Subcutaneous adipose tissue (tissue), 4 donors: Measurements from ENCODE around the gene MACROD1. TPM values are rescaled to one million over a fixed set of nuclear protein-coding genes. Genes with fewer than 3 reads are reported as not detected.

ENCODE experiments used
- CTCF ChIP-seq: fragments of 450-650 bp; IDR thresholded peaks from one replicate; pipeline ENCODE4 v1.5.1; 2016; ENCODE audit warnings: low read depth, mild to moderate bottlenecking, control low read depth, antibody characterized with exemption, moderate library complexity
- total RNA-seq, 4 donors: library from RNA; depleted of rRNA; stranded (reverse); fragments of >200 nt; gene quantifications; one replicate each; pipeline ENCODE4 v1.1.0, GENCODE V29; 2016

The MACROD1 gene
- total RNA-seq, 4 donors from 2014 or later: 8.0 to 24.0 (median 19.8) TPM

- no peak for TF ChIP-seq CTCF
Observed at GRCh38 chr11:64021757-64022093, 144.2 kb downstream of the MACROD1 start.

DNA sequence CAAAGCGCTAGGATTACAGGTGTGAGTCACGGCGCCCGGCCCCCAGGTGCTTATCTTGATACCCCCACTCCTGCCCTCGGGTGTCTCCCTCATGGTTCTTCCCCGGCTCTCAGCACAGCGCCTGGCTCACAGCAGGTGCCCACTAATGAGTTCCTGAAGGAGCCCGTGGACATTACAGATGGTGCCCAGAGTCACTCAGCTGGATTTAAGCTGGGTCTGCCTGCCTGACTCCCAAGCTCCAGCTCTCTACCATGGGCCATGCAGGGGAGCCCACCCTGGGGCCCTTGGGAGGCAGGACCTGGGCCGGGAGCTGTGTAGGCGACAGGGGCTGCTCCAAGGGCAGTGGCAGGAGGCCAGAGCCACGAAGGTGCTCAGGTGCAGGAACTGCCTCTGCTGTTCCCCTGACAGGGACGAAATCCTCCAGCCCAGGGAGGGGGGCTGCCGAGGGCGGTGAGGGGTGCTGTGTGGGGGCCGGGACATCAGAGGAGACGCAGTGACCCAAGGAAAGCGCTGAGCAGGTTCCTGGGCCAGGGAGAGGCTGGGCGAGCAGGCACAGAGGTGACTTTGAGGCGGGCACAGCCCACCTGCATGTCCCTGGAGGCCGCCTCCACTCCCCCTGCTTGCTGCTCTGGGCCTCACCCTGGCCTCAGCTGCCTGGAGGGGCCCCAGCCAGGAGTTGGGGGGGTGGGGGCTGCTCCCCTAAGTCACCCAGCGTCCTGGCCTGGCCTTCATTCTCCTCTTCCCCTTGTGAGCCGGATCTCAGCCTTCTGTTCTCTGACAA is 144.7 kb downstream of the MACROD1 start:
- no peak for TF ChIP-seq CTCF

DNA sequence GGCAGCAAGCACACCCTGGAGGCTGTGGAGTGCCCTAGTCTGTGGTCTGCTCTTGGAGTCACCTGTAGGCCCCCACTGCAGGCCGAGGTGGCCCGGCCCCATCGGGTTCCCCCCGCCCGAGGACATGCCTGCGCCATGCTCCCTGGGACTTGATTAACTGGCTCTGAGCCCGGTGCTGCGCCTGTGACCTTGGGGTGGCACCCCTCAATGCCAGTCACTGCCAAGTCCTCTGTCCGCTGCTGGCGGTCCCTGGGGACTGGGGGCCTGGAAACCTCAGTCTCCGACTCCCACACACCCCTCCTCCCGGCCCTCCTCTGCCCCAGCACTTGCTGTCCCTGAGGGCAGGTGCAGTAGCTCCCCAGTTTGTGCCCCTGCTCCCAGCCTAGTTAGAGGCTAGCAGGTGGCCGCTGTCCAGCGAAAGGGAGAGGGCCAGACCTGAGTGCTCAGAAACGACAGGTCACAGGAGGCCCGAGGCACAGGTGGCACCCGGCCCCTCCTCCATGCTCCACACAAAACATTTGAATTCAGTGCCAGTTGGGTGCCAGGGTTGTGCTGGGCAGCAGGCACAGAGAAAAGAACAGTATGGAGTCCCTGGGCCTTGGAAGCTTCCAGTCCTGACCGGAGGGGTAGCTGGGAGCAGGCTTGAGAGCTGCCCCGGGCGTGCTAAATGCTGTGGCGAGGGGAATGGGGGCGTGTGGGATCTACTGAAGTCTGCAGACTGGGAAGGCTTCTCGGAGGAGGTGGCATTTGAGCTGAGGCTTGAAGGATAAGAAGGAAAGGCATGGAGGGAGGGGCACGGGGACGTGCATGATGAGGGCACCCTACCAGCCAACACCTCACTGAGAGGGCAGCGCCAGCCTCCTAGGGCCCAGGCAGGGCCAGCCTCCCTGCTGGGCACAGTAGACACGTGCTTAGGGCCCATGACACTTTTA is 146.5 kb downstream of the MACROD1 start:
- no peak for TF ChIP-seq CTCF

GRCh38 chr11:64018310-64018709 is 147.6 kb downstream of the MACROD1 start:
- TF ChIP-seq CTCF: no peak

DNA sequence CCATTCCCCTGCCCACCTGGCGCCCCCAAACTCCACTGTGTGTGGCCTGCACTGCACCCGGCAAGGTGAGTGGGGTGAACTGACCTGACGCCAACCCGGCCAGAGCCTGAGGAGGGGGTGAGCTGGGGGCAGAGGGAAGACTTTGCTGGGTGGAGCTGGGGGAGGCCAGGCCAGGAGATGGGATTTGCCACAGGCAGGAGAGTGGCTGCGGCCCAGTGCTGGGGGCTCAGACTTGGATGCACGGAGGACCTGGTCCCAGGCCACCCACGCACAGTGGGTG is 148.0 kb downstream of the MACROD1 start:
- TF ChIP-seq CTCF: no peak

DNA sequence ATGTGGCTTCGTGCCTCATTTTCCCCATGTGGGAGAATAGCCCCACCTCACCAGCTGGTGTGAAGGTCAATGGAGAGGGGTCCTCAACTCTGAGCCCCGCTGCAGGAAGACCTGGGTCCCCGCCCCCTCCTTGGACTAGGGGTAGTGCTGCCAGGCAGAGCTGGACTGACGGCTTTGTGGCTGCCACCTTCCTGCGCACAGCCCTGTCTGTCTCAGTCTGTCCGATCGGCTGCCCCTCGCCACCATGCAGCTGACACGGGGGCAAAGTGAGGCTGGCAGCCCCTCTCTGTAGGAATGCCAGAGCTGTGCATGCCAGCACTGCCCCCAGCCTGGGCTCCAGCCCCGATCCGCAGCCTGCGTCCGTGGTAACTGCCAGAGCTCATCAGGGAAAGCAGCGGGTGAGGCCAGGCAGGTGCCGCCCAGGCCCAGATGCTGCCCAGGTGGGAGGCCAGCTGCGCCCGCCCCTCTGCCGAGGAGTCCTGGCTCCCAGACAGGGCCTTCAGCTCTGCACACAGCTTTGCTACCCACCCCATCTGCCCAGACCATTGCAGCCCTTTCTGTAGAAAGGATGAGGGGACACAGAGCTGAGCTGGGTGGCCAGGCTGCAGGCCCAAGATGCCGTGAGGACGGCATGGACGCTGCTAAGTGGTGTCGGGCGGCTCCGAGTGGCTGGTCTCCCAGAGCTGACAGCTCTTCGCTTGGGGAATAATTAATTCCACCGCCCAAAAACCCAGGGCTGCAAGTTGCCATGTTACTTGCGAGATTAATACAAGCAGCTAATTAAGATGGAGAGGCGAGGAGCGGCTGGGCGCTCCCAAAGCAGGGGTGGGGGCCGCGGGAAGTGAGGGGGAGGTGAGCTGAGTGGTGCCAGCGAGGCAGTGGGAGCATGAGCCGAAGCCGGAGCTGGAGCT is 149.7 kb downstream of the MACROD1 start:
- TF ChIP-seq CTCF: no peak
